EL (cell line): ENCODE data around the gene UCHL1.
"Not testable (repeated sequence)": the region's sequence is repeated elsewhere in the genome, so short reads cannot be mapped to it uniquely, and the experiment has no call there.

Source experiments
- DNase-seq: peaks from one replicate; pipeline ENCODE4 v3.0.0-alpha.2; 2016

The UCHL1 gene

GRCh38 chr4:41241919-41242318, 14.8 kb upstream of the UCHL1 start:
- no peak for DNase-seq

DNA sequence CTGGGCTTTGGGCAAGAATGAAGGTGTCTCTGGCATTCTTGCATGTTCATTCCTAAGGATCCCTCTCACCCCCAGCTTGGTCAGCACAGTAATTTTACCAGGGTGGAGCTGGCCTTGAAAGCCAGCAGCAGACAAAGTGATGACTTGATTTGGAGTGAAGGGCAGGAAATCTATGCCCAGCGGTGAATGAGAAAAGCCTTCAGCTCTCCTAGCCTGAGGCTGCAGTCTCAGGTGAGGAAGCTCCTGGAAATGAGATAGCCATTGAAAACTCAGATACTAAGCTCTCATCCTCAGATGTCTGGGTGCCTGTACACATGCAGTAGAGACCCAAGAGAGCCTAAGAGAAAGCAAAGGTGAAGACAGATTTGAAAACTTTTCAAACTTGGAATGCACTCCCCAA, 10.7 kb upstream of the UCHL1 start:
- no peak for DNase-seq

DNA sequence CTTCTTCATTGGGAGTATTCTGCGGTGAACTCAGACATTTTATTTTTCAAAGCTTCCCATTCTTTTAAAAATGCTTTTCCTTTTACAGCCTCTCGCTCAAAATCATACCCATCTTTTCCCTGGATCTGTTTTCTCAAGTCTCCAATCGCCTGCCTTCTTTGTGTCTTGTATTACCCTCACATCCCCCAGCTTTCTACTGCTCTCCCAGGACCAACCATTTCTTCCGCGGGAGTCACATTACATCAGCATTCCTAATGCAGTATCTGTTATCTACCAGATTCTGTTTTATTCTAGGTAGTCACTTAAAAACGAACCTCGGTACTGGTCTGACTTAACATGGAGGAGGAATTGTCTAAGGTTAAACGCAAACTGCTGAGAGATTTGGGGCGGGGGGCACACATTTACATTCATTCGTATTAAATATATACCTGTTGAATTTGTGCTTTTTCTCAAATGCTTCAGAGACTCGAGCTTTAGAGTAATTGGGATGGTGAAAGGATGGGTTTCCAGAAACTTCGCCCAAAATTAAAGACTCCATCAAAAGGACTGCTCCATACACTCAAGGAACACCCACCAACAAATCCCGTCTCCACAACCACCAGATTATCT, 493 bp upstream of the UCHL1 start:
- DNase-seq = peak; percentile 32

GRCh38 chr4:41257257-41257901, 651 bp downstream of the UCHL1 start:
- peak; percentile 60 for DNase-seq

DNA sequence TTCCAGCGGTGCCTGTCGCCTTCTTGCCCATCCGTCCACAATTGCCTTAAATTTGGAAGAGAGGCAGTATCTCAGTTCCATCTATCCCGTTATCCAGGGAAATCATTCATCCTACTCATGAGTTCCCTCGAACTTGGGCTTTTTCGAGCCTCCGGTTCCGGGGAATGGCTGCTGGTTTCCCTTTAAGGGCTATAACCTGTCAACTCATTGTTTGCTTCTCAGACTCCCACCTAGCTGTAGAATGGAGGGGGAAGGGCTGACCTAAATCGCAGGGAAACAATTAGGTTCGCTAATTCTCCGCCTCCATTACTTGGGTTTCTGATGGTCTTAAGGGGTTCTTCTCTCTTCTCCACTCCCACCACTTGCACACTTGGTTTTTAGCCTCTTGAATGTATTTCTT, 1.2 kb downstream of the UCHL1 start:
- no peak for DNase-seq

- peak; percentile 73 for DNase-seq
Observed at GRCh38 chr4:41258783-41259182, 2.1 kb downstream of the UCHL1 start.

DNA sequence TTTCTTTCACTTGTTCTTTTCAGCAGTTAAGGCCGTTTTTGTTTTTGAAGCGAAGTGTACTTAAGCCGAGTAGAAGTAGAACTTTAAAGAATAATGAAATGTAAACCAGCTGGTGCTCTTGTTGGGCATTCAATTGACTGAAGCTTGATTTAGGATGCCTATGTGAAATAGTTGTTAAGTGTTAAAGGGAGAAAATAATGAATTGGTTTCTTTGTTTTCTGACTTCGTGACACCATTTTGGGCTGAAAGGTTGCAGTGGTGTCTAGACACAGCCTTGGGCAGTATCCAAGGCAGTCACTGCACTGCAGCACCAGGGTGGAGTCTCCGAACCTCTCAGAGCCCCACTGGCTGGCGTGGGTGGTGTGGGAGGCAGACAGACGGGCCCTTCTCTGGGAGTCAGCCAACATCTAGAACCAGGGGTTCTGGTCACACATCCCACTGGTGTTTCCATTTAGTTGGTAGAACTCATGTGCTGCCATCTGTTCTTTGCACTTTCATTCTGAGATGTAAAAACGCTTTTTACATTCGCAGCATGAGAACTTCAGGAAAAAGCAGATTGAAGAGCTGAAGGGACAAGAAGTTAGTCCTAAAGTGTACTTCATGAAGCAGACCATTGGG, 3.5 kb downstream of the UCHL1 start:
- no peak for DNase-seq

- DNase-seq = no peak
Observed at GRCh38 chr4:41262198-41262597, 5.5 kb downstream of the UCHL1 start.

DNA sequence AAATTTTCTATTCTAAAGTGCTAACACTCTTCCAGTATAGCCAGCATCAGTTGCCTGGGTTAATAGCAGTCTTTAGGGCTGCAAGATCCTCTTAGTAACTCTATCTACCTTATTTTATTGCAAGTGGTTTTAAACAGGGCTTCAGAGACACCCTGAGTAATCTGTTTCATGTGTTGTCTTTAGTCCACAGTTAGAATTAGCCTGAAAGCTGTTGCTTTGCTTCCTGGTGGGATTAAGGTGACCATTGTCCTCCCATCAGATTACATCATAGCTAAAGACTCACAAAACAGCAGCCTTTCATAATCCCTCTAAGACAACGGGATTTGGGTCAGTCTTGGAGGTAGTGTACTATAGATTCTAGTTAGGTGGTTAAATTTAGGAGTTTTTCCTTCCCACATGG, 7.5 kb downstream of the UCHL1 start:
- DNase-seq = no peak

GRCh38 chr4:41267997-41268396, 11.3 kb downstream of the UCHL1 start:
- DNase-seq = no peak

DNA sequence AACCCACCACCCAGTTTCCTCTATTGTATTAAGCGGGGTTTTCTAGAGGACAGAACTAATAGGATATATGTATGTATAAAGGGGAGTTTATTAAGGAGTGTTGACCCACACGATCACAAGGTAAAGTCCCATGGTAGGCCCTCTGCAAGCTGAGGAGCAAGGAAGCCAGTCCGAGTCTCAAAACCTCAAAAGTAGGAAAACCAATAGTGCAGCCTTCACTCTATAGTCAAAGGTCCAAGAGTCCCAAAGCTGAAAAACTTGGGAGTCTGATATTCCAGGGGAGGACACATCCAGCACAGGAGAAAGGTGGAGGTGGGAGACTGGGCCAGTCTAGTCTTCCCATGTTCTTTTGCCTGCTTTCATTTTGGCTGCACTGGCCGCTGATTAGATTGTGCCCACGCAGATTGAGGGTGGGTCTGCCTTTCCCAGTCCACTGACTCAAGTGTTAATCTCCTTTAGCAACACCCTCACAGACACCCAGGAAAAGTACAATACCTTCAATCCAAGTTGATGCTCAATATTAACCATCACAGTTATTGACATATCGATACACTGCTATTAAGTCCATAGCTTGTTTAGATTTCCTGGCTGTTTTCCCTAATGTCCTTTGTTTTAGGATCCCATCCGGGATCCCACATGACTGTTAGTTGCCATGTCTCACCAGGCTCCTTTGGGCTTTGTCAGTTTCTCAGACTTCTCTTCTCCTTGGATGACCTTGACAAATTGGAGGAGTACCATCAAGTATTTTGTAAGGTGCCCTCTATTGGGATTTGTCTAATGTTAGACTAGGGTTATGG, 12.2 kb downstream of the UCHL1 start:
- no peak for DNase-seq

GRCh38 chr4:41269682-41270081, 13.0 kb downstream of the UCHL1 start:
- no peak for DNase-seq

GRCh38 chr4:41275931-41276330, 19.2 kb downstream of the UCHL1 start:
- not testable (repeated sequence) for DNase-seq

- no peak for DNase-seq
Observed at GRCh38 chr4:41280010-41280409, 23.3 kb downstream of the UCHL1 start.

DNA sequence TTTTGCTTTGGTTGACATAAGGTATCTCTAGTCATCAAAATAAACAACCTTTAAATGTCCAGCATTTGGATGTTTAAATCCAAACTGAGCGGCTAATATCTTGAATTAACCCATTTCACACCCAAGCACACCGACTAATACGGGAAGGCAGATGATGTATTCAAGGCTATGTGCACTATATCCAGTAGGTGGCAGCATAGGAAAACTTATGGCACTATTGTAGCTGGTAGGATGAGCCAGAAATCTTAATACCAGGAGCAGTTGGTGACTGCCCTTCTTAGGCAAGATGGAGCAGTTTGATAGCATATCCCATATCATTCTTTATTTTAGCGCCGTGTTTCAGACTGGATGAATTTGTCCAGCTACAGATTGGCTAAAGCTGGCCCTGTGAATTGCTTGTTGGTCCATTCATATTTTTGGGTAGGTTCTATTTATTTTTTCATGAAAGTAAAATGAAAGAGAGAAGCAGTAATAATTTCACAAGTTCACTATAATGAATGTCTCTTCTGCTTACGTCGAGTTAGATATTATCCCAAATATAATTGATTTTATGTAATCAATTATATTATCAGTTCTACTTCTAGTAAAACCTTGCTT, 24.4 kb downstream of the UCHL1 start:
- DNase-seq = peak; percentile 85

- DNase-seq = no peak
Observed at GRCh38 chr4:41282366-41282765, 25.6 kb downstream of the UCHL1 start.

- no peak for DNase-seq
Observed at GRCh38 chr4:41285202-41285863, 28.6 kb downstream of the UCHL1 start.

DNA sequence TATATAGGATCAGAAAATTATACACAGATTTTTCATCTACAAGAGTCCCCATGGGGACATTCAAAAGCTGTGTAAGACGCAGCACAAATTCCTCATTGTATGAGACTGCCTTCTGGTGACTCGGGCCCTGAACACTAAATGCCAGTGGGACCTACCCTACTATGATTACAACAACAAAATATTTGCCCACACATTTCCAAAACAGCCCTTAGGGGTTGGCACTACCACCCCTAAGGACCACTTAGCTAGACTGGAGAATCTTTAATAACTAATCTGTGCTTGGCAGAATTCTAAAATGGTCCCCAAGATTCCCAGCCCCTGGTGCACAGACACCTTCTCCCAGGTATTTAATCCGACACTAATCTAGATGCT, 29.1 kb downstream of the UCHL1 start:
- DNase-seq = peak; percentile 31

GRCh38 chr4:41287005-41287404, 30.3 kb downstream of the UCHL1 start:
- peak; percentile 39 for DNase-seq

DNA sequence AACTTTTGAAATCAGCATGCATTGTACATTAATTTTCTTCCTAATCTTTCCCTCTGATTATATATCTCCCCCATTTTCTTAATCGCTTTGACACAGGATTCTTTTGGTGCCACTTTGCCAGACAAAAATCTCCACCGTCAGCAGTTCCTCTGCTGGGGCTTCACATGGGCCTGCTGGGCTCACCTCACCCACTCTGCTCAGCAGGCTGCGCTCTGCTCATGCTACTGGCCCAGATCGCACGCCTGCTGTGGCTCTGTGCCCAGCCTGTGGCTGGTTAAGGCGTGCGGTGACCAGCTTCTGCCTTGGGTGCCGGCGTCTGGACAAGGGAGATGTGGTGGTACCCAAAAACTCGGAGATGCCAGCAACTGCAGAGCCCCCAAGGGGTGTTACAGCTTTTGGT, 31.1 kb downstream of the UCHL1 start:
- DNase-seq = no peak

DNA sequence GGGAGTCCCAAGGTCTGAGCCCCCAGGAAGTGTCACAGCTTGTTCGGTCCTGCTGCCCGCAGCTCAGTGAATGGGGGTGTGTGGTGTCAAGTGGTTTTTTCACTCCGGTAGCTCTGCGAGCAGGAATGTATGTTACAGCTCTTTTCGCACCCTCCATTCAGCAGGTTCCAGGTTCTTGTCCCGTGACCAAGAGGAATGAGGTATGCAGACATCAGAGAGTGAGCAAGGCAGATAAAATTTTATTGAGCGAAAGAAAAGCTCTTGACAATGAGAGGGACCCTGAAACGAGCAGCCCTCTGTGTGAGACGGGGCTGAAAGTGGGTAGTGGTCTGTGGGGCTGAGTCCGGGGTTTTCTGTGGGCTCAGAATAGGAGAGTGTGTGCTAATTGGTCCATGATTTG, 31.5 kb downstream of the UCHL1 start:
- no peak for DNase-seq

GRCh38 chr4:41290479-41290878, 33.8 kb downstream of the UCHL1 start:
- DNase-seq = no peak
